ENCODE measurements around the gene LRBA. TPM values are rescaled to one million over a fixed set of nuclear protein-coding genes. Genes with fewer than 3 reads are reported as not detected.

The LRBA gene
- total and polyA plus RNA-seq, 2 of the 4 experiments (the other 2 are of a cell fraction) = 10.2 to 51.6 TPM

- H2BK5ac ChIP-seq (ENCODE audit: low read depth, low read length, poor library complexity, severe bottlenecking) = no peak overlapping the region
- no peak overlapping the region for H2AK9ac ChIP-seq (replicated peaks; ENCODE audit: low read depth, low read length, poor library complexity)
- no peak overlapping the region for H3K18ac ChIP-seq (ENCODE audit: low read depth, low read length)
- no peak overlapping the region for H3K4ac ChIP-seq (ENCODE audit: low read depth, low read length)
- peaks cover 2% of the 10 kb centered on the region; the same call in 1 of the 2 replicates for H3K4me1 ChIP-seq (ENCODE audit: control insufficient read depth, insufficient read depth, low read length)
- CTCF ChIA-PET = no interaction called here
- intact Hi-C loops (cut with micrococcal nuclease) (no loop called here), in situ Hi-C loops (cut with MboI; ENCODE audit: low sequenced_read_pairs) (no loop called here), dilution Hi-C loops (cut with HindIII; ENCODE audit: low sequenced_read_pairs, unreplicated experiment) (no loop called here)
- H2AK5ac ChIP-seq (ENCODE audit: low read depth, low read length) = no peak overlapping the region
- H4K91ac ChIP-seq (ENCODE audit: insufficient read depth, low read depth, low read length) = no peak overlapping the region
- no TSS peak for BruUV-seq (replicated peaks)
- no peaks in the 10 kb centered on the region for H3K79me1 ChIP-seq (ENCODE audit: low read depth in 1 of 2, low read length in 2 of 2)
- no peak overlapping the region for H3K56ac ChIP-seq (ENCODE audit: extremely low read depth, insufficient read depth, low read length)
- H3K14ac ChIP-seq (replicated peaks; ENCODE audit: low read depth, low read length) = no peak overlapping the region
- no peak overlapping the region for H3K9ac ChIP-seq (ENCODE audit: low read depth, low read length)
- ATAC-seq (ENCODE audit: low read depth) (no peak), DNase-seq (no peak)
- H3K9me3 ChIP-seq (ENCODE audit: control insufficient read depth, insufficient read depth, low read length) = no peaks in the 10 kb centered on the region
- H3K4me3 ChIP-seq (ENCODE audit: insufficient read depth, low read depth, low read length) = no peak overlapping the region
- H3K23ac ChIP-seq (ENCODE audit: low read depth, low read length) = no peak overlapping the region
- no peak overlapping the region for H2BK120ac ChIP-seq (ENCODE audit: low read depth, low read length)
- H2BK20ac ChIP-seq (ENCODE audit: low read depth, low read length) = no peak overlapping the region
- TF ChIP-seq RCOR1 (IDR thresholded peaks at IDR 0.05; ENCODE audit: insufficient replicate concordance, low read length) (no peak), RAD21 (IDR thresholded peaks at IDR 0.05; ENCODE audit: low read length) (no peak), RFX5 (IDR thresholded peaks at IDR 0.05; ENCODE audit: low read depth, low read length) (no peak), ELK1 (IDR thresholded peaks at IDR 0.05; ENCODE audit: borderline replicate concordance, low read depth, low read length) (no peak), CHD1 (IDR thresholded peaks at IDR 0.05; ENCODE audit: low read depth, low read length) (no peak)
- no peaks in the 10 kb centered on the region for H3K36me3 ChIP-seq (ENCODE audit: control insufficient read depth, insufficient read depth, low read length)
- WGBS, 2 experiments (ENCODE audit: extremely low coverage in 2 of 2, insufficient read length in 1 of 2) = no CpG with 5 or more reads among the region's 1 CpG
- H4K5ac ChIP-seq (ENCODE audit: low read depth, low read length) = no peak overlapping the region
- H3K9me1 ChIP-seq (ENCODE audit: insufficient read depth, low read length) = no peaks in the 10 kb centered on the region
- H2BK15ac ChIP-seq (ENCODE audit: low read depth, low read length) = no peak overlapping the region
- no peak overlapping the region for H3K4me2 ChIP-seq (ENCODE audit: low read depth, low read length)
- POLR2A ChIA-PET (ENCODE audit: unreplicated experiment) = no interaction called here
- no peak overlapping the region for H3K27ac ChIP-seq (ENCODE audit: insufficient read depth, low read length)
- H4K8ac ChIP-seq (ENCODE audit: low read depth in 2 of 2, low read length in 2 of 2) = no peak overlapping the region
- H4K20me1 ChIP-seq (ENCODE audit: insufficient read depth, low read length) = no peaks in the 10 kb centered on the region
- no peaks in the 10 kb centered on the region for H3K27me3 ChIP-seq (ENCODE audit: control insufficient read depth, insufficient read depth, low read length)
- no peak overlapping the region for H2AFZ ChIP-seq (replicated peaks; ENCODE audit: low read length, poor library complexity)
Observed at GRCh38 chr4:150461957-150462356, 553.1 kb downstream of the LRBA start.
